GM12878 (cell line): ENCODE data around the gene OR56A5. TPM values are rescaled to one million over a fixed set of nuclear protein-coding genes. Genes with fewer than 3 reads are reported as not detected.
A peak's percentile ranks its signal among the peaks of the same experiment; 100 is the strongest.

Experiments used
- ETV6 ChIP-seq, 2 experiments: fragments of 450-650 bp in 1 of 2; IDR thresholded peaks in 1 of 2; conservative IDR thresholded peaks in 1 of 2; 2 replicates each; pipeline ENCODE4 v1.6.1; 2014; ENCODE audit warnings: antibody characterized with exemption in 1 of 2, borderline replicate concordance in 1 of 2, low read depth in 1 of 2, mild to moderate bottlenecking in 1 of 2, moderate library complexity in 1 of 2
- IKZF2 ChIP-seq, 2 experiments: fragments of 450-650 bp; IDR thresholded peaks; 2 replicates each; pipeline ENCODE4 v1.6.1; 2017; ENCODE audit warnings: mild to moderate bottlenecking in 2 of 2, moderate library complexity in 2 of 2
- SMARCA5 ChIP-seq: fragments of 450-650 bp; IDR thresholded peaks from 2 replicates; pipeline ENCODE4 v1.6.1; 2017; ENCODE audit warnings: mild to moderate bottlenecking
- polyA plus RNA-seq, 11 experiments: library from polyadenylated mRNA; depleted of rRNA in 4 of 11; unstranded in 6 of 11; stranded (reverse) in 5 of 11; fragments of >200 nt; fragmentation: Nextera tagmentation in 4 of 11; fragmentation: Illumina TruSeq in 1 of 11; extraction: Ambion mirVana in 4 of 11; extraction: Trizol in 1 of 11; gene quantifications; 1 replicate in 1 of 11; 2 replicates in 10 of 11; pipeline versions ENCODE4 v1.2.1 to v1.2.3, GENCODE V29; 2011 to 2016; ENCODE audit warnings: inconsistent platforms in 2 of 11, missing spikeins in 2 of 11, low read depth in 1 of 11
- small RNA-seq: library from RNA; depleted of rRNA; stranded (forward); fragments of <200 nt; gene quantifications from one replicate; pipeline ENCODE3, GENCODE V24; 2014
- total RNA-seq, 4 experiments: library from RNA; depleted of rRNA in 3 of 4; stranded (reverse); fragments of >200 nt in 3 of 4; fragmentation: Illumina TruSeq in 1 of 4; extraction: Trizol in 1 of 4; gene quantifications; 2 replicates each; pipeline versions ENCODE4 v1.2.1 to v1.2.3, GENCODE V29; 2013 to 2021

OR56A5 gene
- total and polyA plus RNA-seq, 10 of the 15 experiments (the other 5 are each of a cell fraction or from before 2014, with no cell fraction given) = not detected

DNA sequence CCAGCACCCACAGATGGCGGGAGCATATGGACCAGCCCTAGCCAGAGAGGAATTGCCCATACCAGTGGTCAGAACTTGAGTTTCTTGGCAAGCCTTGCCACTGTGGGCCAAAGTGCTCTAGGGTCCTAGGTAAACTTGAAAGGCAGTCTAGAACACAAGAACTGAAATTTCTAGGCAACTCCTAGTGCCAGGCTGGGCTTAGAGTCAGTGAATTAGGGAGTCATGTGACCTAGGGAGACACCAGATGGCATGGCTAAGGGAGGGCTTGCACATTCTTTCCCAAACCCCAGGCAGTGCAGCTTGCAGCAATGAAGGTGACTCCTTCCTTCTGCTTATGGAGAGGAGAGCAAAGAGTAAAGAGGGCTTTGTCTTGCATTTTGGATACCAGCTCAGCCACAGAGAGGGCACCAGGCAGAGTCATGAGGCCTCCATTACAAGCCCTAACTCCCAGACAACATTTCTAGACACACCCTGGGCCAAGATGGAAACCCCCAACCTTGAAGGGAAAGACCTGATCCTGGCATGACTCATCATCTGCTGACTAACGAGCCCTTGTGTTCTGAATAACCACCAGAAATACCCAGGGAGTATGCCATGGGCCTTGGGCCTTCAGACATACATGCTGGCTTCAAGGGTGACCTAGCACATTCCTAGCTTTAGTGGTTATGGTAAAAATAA is 45.4 kb downstream of the OR56A5 start (continued):
- TF ChIP-seq ETV6 (conservative IDR thresholded peaks at IDR 0.05 in 1 of 2, IDR thresholded peaks at IDR 0.05 in 1 of 2; ENCODE audit: borderline replicate concordance in 1 of 2, low read depth in 1 of 2) (no peak), SMARCA5 (no peak), IKZF2 (IDR thresholded peaks at IDR 0.05) (peak; percentile 12 to 31; a peak in 1 of 4 replicates)
- TF ChIP-seq, all 136 proteins: peak for 7

Small RNAs within 50 kb of the gene (small RNA-seq; reads per million reads assigned to genes)
- gene RNA5SP329 = 0.12 reads per million

Other genes with a start within 250 kb of the OR56A5 start
Only the 7 nearest of the 17 such genes appear.
- not detected in 2 replicates for gene OR52E8, start 110.8 kb downstream of the OR56A5 start, total RNA-seq (2014; rRNA removed)
- gene OR52E8, start 110.8 kb downstream of the OR56A5 start, total RNA-seq (2014; rRNA removed; fragmentation: Illumina TruSeq; extraction: Trizol) = not detected in 2 replicates
- gene OR52E8, start 110.8 kb downstream of the OR56A5 start, total RNA-seq (2021) = not detected in 2 replicates
- not detected in 2 replicates for gene OR52E8, start 110.8 kb downstream of the OR56A5 start, polyA plus RNA-seq (2011; rRNA removed)
- gene OR52E8, start 110.8 kb downstream of the OR56A5 start, polyA plus RNA-seq (2014; fragmentation: Illumina TruSeq; extraction: Trizol) = not detected in 2 replicates
- gene OR52E8, start 110.8 kb downstream of the OR56A5 start, polyA plus RNA-seq (2014; fragmentation: Nextera tagmentation; extraction: Ambion mirVana) = not detected
- not detected in 2 replicates for gene OR52E8, start 110.8 kb downstream of the OR56A5 start, polyA plus RNA-seq (2014; rRNA removed)
- not detected for gene OR52E8, start 110.8 kb downstream of the OR56A5 start, polyA plus RNA-seq (2016; fragmentation: Nextera tagmentation; extraction: Ambion mirVana)
- gene OR52E4, start 87.9 kb downstream of the OR56A5 start, total RNA-seq (2014; rRNA removed) = not detected in 2 replicates
- not detected in 2 replicates for gene OR52E4, start 87.9 kb downstream of the OR56A5 start, total RNA-seq (2014; rRNA removed; fragmentation: Illumina TruSeq; extraction: Trizol)
- not detected in 2 replicates for gene OR52E4, start 87.9 kb downstream of the OR56A5 start, total RNA-seq (2021)
- not detected in 2 replicates for gene OR52E4, start 87.9 kb downstream of the OR56A5 start, polyA plus RNA-seq (2011; rRNA removed)
- gene OR52E4, start 87.9 kb downstream of the OR56A5 start, polyA plus RNA-seq (2014; fragmentation: Illumina TruSeq; extraction: Trizol) = not detected in 2 replicates
- not detected for gene OR52E4, start 87.9 kb downstream of the OR56A5 start, polyA plus RNA-seq (2014; fragmentation: Nextera tagmentation; extraction: Ambion mirVana)
- not detected in 2 replicates for gene OR52E4, start 87.9 kb downstream of the OR56A5 start, polyA plus RNA-seq (2014; rRNA removed)
- not detected for gene OR52E4, start 87.9 kb downstream of the OR56A5 start, polyA plus RNA-seq (2016; fragmentation: Nextera tagmentation; extraction: Ambion mirVana)
- not detected in 2 replicates for gene OR52E5, start 75.3 kb downstream of the OR56A5 start, total RNA-seq (2014; rRNA removed)
- not detected in 2 replicates for gene OR52E5, start 75.3 kb downstream of the OR56A5 start, total RNA-seq (2014; rRNA removed; fragmentation: Illumina TruSeq; extraction: Trizol)
- gene OR52E5, start 75.3 kb downstream of the OR56A5 start, total RNA-seq (2021) = not detected in 2 replicates
- not detected in 2 replicates for gene OR52E5, start 75.3 kb downstream of the OR56A5 start, polyA plus RNA-seq (2011; rRNA removed)
- gene OR52E5, start 75.3 kb downstream of the OR56A5 start, polyA plus RNA-seq (2014; fragmentation: Illumina TruSeq; extraction: Trizol) = not detected in 2 replicates
- not detected for gene OR52E5, start 75.3 kb downstream of the OR56A5 start, polyA plus RNA-seq (2014; fragmentation: Nextera tagmentation; extraction: Ambion mirVana)
- not detected in 2 replicates for gene OR52E5, start 75.3 kb downstream of the OR56A5 start, polyA plus RNA-seq (2014; rRNA removed)
- not detected for gene OR52E5, start 75.3 kb downstream of the OR56A5 start, polyA plus RNA-seq (2016; fragmentation: Nextera tagmentation; extraction: Ambion mirVana)
- not detected in 2 replicates for gene OR56A3, start 26.2 kb downstream of the OR56A5 start, total RNA-seq (2014; rRNA removed)
- not detected in 2 replicates for gene OR56A3, start 26.2 kb downstream of the OR56A5 start, total RNA-seq (2014; rRNA removed; fragmentation: Illumina TruSeq; extraction: Trizol)
- not detected in 2 replicates for gene OR56A3, start 26.2 kb downstream of the OR56A5 start, total RNA-seq (2021)
- not detected in 2 replicates for gene OR56A3, start 26.2 kb downstream of the OR56A5 start, polyA plus RNA-seq (2011; rRNA removed)
- not detected in 2 replicates for gene OR56A3, start 26.2 kb downstream of the OR56A5 start, polyA plus RNA-seq (2014; fragmentation: Illumina TruSeq; extraction: Trizol)
- gene OR56A3, start 26.2 kb downstream of the OR56A5 start, polyA plus RNA-seq (2014; fragmentation: Nextera tagmentation; extraction: Ambion mirVana) = not detected
- gene OR56A3, start 26.2 kb downstream of the OR56A5 start, polyA plus RNA-seq (2014; rRNA removed) = not detected in 2 replicates
- not detected for gene OR56A3, start 26.2 kb downstream of the OR56A5 start, polyA plus RNA-seq (2016; fragmentation: Nextera tagmentation; extraction: Ambion mirVana)
- not detected in 2 replicates for gene OR52L1, start 18.5 kb upstream of the OR56A5 start, total RNA-seq (2014; rRNA removed)
- not detected in 2 replicates for gene OR52L1, start 18.5 kb upstream of the OR56A5 start, total RNA-seq (2014; rRNA removed; fragmentation: Illumina TruSeq; extraction: Trizol)
- gene OR52L1, start 18.5 kb upstream of the OR56A5 start, total RNA-seq (2021) = not detected in 2 replicates
- gene OR52L1, start 18.5 kb upstream of the OR56A5 start, polyA plus RNA-seq (2011; rRNA removed) = not detected in 2 replicates
- gene OR52L1, start 18.5 kb upstream of the OR56A5 start, polyA plus RNA-seq (2014; fragmentation: Illumina TruSeq; extraction: Trizol) = not detected in 2 replicates
- not detected for gene OR52L1, start 18.5 kb upstream of the OR56A5 start, polyA plus RNA-seq (2014; fragmentation: Nextera tagmentation; extraction: Ambion mirVana)
- gene OR52L1, start 18.5 kb upstream of the OR56A5 start, polyA plus RNA-seq (2014; rRNA removed) = not detected in 2 replicates
- not detected for gene OR52L1, start 18.5 kb upstream of the OR56A5 start, polyA plus RNA-seq (2016; fragmentation: Nextera tagmentation; extraction: Ambion mirVana)
- not detected in 2 replicates for gene OR56A4, start 38.5 kb upstream of the OR56A5 start, total RNA-seq (2014; rRNA removed)
- not detected in 2 replicates for gene OR56A4, start 38.5 kb upstream of the OR56A5 start, total RNA-seq (2014; rRNA removed; fragmentation: Illumina TruSeq; extraction: Trizol)
- gene OR56A4, start 38.5 kb upstream of the OR56A5 start, total RNA-seq (2021) = not detected in 2 replicates
- gene OR56A4, start 38.5 kb upstream of the OR56A5 start, polyA plus RNA-seq (2011; rRNA removed) = not detected in 2 replicates
- not detected in 2 replicates for gene OR56A4, start 38.5 kb upstream of the OR56A5 start, polyA plus RNA-seq (2014; fragmentation: Illumina TruSeq; extraction: Trizol)
- gene OR56A4, start 38.5 kb upstream of the OR56A5 start, polyA plus RNA-seq (2014; fragmentation: Nextera tagmentation; extraction: Ambion mirVana) = not detected
- gene OR56A4, start 38.5 kb upstream of the OR56A5 start, polyA plus RNA-seq (2014; rRNA removed) = not detected in 2 replicates
- not detected for gene OR56A4, start 38.5 kb upstream of the OR56A5 start, polyA plus RNA-seq (2016; fragmentation: Nextera tagmentation; extraction: Ambion mirVana)
- gene OR56A1, start 62.3 kb upstream of the OR56A5 start, total RNA-seq (2014; rRNA removed) = under 0.01 TPM in 1 of 2 replicates, not detected in the other
- not detected in 2 replicates for gene OR56A1, start 62.3 kb upstream of the OR56A5 start, total RNA-seq (2014; rRNA removed; fragmentation: Illumina TruSeq; extraction: Trizol)
- not detected in 2 replicates for gene OR56A1, start 62.3 kb upstream of the OR56A5 start, total RNA-seq (2021)
- not detected in 2 replicates for gene OR56A1, start 62.3 kb upstream of the OR56A5 start, polyA plus RNA-seq (2011; rRNA removed)
- not detected in 2 replicates for gene OR56A1, start 62.3 kb upstream of the OR56A5 start, polyA plus RNA-seq (2014; fragmentation: Illumina TruSeq; extraction: Trizol)
- not detected for gene OR56A1, start 62.3 kb upstream of the OR56A5 start, polyA plus RNA-seq (2014; fragmentation: Nextera tagmentation; extraction: Ambion mirVana)
- not detected in 2 replicates for gene OR56A1, start 62.3 kb upstream of the OR56A5 start, polyA plus RNA-seq (2014; rRNA removed)
- gene OR56A1, start 62.3 kb upstream of the OR56A5 start, polyA plus RNA-seq (2016; fragmentation: Nextera tagmentation; extraction: Ambion mirVana) = not detected